Measurements from ENCODE around the gene GNB1L. TPM values are rescaled to one million over a fixed set of nuclear protein-coding genes. Genes with fewer than 3 reads are reported as not detected.

Gene GNB1L
- total and polyA plus RNA-seq, 9 of the 15 experiments (the other 6 are each of a cell fraction or from before 2014, with no cell fraction given) = 0.56 to 50.5 (median 10.2) TPM

- TF ChIP-seq REST (IDR thresholded peaks at IDR 0.05; ENCODE audit: borderline replicate concordance) (no peak), REST (CRISPR knock-in tag; IDR thresholded peaks at IDR 0.05; ENCODE audit: low read depth) (no peak), EZH2 (IDR thresholded peaks at IDR 0.05; ENCODE audit: borderline replicate concordance, low read depth, low read length) (peak; percentile 100)
Observed at GRCh38 chr22:19754701-19755144, 100.0 kb downstream of the GNB1L start (continued).
